GM21528 (cell line): ENCODE results near the gene CDCP1.

Experiments
- ATAC-seq: cut with Tn5 transposase; IDR thresholded peaks from one replicate; pipeline ENCODE4 v1.9.1; 2021; ENCODE audit warnings: mild to moderate bottlenecking, moderate library complexity; ENCODE audit not compliant: unreplicated experiment, low FRiP score

The CDCP1 gene

DNA sequence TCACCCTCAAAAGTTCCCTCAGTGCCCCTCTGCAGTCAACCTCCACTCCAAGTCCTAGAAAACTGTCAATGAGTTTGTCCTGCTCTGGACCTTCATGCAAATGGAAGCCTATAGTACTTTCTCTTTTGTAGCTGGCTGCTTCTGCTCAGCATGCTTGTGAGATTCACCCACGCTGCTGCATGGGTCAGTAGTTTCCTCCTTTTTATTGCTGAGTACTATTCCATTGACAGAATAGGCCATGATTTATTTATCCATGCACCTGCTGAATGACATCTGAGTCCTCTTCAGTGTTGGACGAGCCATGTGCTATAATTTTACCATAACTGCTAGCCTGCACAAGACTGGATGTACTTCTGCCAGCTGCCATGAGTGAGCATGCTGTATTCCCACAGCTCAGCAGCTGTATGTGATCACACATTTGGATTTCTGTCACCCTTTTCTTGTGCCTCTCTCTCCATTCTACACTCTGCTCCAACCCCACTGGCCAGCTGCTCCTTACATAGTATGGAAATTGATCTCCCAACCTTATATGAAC lies 26.3 kb downstream of the CDCP1 start:
- ATAC-seq = no peak

DNA sequence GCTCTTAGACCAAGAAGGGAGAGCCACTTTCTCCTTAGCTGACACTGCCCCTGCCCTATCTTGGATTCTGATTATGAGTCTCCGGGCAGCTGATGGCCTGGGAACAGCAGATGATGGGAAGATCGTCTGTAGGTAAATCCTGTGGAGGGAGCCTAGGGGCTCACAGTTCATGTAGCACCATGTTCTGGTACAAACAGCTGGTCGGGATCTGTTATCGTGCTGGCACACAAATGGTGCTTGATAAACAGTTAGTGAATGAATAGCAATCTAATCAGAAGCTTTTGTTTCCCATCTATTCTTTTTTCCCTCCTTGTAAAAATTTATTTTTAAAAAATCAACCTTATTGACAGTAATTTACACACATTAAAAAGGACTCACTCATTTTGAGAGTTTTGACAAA lies 26.8 kb downstream of the CDCP1 start:
- no peak for ATAC-seq

DNA sequence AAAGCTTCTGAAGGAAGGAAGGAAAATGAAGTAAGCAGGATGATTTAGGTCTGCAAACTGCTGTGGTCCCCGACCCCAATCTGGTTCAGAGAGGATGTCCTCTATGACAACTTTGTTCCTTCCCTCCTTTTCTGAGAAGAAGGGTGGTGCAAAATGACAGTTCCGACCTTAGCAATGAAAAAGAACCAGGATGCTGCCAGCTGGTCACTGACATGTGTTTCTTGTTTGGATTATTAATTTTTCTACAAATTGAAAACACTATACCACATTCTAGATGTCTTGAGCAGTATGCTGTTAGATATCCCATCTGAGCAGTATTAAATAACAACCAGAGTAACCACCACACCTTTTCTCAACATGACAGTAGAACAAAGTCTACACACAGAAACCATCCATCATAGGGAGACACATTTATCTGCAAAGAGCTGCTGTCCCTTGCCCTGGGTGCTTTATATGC lies 27.5 kb downstream of the CDCP1 start:
- ATAC-seq = no peak

DNA sequence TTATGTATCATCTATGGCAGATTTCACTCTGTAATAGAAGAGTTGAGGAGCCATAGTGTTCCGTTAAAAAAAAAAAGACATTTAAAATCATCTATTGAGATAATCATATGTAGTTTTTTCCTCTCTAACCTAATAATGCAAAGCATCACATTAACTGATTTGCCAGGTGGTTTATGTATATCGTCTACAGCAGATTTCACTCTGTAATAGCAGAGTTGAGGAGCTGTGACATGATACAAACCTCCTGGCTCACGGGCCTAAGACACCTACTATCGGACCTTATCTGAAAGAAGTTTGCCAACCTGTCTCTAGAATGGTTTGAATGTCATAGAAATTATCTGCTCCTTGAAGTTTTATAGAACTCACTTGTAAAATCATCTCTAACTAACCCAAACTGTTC lies 29.8 kb downstream of the CDCP1 start:
- ATAC-seq = no peak

DNA sequence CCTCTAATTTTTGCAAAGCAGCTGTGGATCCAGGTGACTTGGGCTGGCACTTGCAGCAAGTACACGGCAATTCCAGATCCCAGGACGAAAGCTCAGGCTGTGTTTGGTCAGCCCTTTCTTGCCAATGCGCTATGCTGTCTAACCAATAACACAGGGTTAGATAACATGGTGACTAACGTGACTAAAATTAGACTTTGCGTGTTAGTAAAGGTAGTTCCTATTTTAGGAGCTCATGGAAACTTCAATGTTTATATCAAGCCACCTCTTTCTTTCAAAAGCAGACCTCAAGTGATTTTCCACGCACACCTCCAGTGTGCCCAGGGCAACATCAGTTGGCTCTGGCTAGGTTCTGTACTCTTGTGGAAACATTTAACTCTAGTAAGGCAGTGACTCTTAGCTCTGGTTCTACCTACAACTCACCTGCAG lies 32.5 kb downstream of the CDCP1 start:
- ATAC-seq = no peak

- ATAC-seq = no peak
Measured at GRCh38 chr3:45112939-45113338, 33.2 kb downstream of the CDCP1 start.

DNA sequence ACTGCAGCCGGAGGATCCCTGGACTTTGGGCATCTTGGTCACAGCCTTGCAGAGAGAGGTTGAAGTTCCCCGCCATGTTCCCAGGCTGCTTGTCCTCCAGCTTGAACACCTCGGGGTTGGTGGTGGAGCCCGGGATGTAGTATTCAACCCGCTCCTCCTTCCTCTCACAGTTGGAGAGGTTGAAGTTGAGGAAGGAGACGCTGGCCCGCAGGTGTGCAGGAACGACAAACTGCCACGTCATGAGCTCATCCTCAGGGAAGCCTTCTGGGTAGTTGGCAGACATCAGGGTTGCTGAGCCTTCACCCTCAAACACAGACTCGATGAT lies 35.7 kb downstream of the CDCP1 start:
- no peak for ATAC-seq

DNA sequence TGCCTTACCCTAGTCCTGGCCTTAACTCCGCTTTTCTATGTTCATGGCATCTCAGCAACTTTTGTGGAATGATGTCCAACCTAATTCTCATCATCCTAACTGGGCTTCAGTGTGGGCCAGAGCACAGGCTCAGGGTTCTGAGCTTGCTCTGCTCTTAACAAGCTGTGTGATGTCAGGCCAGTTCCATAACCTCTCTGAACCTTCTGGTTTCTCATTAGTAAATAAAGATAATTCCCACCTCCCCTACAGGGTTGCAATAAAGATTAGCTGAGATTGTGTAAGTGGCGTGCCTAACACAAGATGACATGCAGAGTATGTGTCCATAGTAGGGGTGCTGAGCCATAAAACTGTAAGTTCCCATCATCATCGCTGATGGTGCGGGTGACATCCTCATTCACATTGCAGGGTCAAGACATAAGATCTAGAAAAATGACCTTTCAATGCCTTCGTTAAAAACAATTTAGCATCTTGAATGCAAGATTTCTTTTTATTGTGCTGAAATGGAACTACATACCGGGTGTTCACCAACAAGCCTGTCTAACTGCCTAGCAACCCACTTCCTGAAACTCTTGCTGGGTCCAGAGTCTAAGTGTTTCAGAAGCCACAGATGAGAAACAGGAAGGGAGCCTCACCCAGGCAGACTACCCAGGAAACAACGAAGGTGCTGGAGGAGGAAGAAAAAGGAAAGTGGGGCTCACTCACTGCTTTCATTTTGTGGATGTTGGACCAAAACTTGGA lies 36.2 kb downstream of the CDCP1 start:
- ATAC-seq = no peak

DNA sequence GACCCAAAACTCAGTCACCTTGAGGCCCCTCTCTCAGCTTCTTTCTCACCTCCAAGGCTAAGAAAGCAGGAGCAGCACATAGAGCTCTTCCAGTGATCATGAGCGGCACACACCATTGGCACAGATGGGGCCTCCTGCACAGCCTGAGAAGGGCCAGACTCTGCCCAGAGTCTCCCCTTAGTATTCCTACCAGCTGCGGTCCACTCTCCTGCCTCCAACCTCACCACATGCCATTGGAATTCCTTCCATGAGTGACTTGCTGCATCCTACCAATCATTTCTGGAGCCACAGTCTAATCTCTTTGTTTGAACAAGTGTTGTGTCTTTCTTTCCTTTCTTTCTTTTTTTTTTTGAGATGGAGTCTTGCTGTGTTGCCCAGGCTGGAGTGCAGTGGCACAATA lies 39.3 kb downstream of the CDCP1 start:
- ATAC-seq = no peak

- ATAC-seq = no peak
Measured at GRCh38 chr3:45105855-45106671, 40.1 kb downstream of the CDCP1 start.

DNA sequence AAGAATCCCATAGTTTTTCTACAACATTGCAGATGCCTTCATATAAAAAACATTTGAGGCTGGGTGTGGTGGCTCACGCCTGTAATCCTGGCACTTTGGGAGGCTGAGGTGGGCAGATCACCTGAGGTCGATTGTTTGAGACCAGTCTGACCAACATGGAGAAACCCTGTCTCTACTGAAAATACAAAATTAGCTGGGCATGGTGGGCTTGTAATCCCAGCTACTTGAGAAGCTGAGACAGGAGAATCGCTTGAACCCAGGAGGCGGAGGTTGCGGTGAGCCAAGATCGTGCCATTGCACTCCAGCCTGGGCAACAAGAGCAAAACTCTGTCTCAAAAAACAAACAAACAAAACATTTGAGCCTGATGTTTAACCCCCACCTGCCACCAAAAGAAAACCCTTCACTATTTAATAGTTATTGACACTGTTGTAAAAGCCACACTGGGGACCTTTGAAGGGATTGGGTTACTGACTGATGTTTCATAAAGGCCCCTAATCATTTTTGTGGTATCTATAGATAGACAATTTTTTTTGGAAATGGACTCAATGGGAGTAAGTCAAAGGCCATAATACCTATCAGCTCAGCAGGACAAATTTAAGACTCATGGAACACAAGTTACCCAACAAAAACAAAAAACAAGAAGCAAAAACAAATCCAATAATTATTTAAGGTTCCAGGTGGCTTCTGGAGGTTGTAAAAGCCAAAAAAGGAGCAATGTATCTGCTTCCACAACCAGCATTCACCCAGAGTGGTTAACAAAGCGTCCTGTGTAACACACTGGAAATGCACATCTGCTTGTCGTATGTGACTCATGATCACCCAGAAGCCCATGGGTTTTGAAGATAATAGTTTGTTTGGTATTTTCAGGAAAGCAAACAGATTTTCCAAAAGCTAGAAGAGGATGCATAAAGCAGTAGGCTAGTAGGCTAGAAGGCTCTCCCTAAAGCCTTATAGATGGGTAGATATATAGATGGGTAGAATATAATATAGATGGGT lies 41.2 kb downstream of the CDCP1 start:
- ATAC-seq = no peak

- no peak for ATAC-seq
Measured at GRCh38 chr3:45103753-45104714, 42.1 kb downstream of the CDCP1 start.

GRCh38 chr3:45103334-45103733 lies 42.8 kb downstream of the CDCP1 start:
- no peak for ATAC-seq

- ATAC-seq = no peak
Measured at GRCh38 chr3:45100981-45101407, 45.2 kb downstream of the CDCP1 start.

- ATAC-seq = no peak
Measured at GRCh38 chr3:45098310-45098709, 47.9 kb downstream of the CDCP1 start.

GRCh38 chr3:45097296-45097883 lies 48.8 kb downstream of the CDCP1 start:
- ATAC-seq = no peak

DNA sequence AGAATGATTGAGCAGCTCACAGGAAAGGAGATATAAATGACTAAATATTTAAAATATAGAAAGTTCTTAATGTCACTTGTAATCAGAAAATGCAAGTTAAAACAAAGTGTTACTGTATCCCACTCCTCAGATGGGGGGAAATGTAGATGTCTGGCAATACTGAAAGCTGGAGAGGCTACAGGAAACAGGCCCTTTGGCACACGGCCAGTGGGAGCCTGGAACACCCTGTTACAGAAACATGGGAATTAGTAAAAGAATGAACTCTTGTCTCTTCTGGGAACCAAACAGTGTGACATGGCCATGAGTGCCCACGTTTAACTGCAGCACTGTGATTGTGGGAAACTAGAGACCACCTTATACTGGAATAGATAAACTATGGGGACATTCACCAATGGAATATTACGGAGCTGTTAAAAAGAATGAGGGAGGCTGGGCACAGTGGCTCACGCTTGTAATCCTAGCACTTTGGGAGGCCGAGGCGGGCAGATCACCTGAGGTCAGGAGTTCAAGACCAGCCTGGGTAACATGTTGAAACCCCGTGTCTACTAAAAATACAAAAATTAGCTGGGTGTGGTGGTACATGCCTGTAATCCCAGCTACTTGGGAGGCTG lies 50.2 kb downstream of the CDCP1 start:
- ATAC-seq = no peak

DNA sequence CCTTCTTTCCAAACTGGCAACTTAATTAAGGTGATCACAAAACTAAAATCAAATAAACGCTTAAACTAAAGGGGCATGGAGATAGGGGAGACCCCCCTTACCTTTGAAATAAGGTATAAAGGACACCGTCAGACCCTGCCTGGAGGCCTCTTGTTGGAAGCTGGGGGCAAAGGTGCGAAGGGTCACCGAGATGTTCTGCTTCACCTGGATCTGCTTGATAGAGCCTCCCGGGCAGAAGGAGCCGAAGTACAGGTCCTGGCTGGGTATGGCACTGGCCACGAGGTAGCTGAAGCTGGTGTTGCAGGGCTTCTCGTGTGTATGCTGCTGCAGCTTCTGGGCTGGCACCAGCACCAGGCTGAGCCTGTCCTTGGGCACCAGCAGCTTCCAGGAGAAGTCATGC lies 53.0 kb downstream of the CDCP1 start:
- no peak for ATAC-seq
